Activated naive CD8-positive, alpha-beta T cell treated with anti-CD3 and anti-CD28 coated beads, Interleukin-2, amount 10 ng/mL, durations not matched to agents 7 days and 5 days (primary cell): ENCODE results near the gene MSH3. TPM values are rescaled to one million over a fixed set of nuclear protein-coding genes. Genes with fewer than 3 reads are reported as not detected.
"Not testable (repeated sequence)": the region's sequence is repeated elsewhere in the genome, so short reads cannot be mapped to it uniquely, and the experiment has no call there.

Experiments used
- ATAC-seq: fragments of 150-1000 bp; cut with Tn5 transposase; one replicate; pipeline ENCODE4 v1.10.0; 2021; ENCODE audit warnings: low read depth, moderate library complexity
- POLR2A ChIA-PET: fragments of 350-600 bp; sonication (Branson Sonifier 250); formaldehyde crosslinking; loops from one replicate; lab custom pipeline; 2021; ENCODE audit warnings: antibody characterized with exemption; lab: Charles Lee
- DNase-seq: peaks from one replicate; pipeline ENCODE4 v3.0.0; 2021
- H3K27ac Mint-ChIP-seq: one replicate; pipeline ENCODE4 v1.8.0; 2022; ENCODE audit warnings: mild to moderate bottlenecking, mixed read lengths
- H3K27me3 Mint-ChIP-seq: one replicate; pipeline ENCODE4 v1.8.0; 2022; ENCODE audit warnings: mild to moderate bottlenecking, moderate library complexity, mixed read lengths
- H3K36me3 Mint-ChIP-seq: one replicate; pipeline ENCODE4 v1.8.0; 2021; ENCODE audit warnings: mild to moderate bottlenecking, mixed read lengths
- H3K4me1 Mint-ChIP-seq: one replicate; pipeline ENCODE4 v1.8.0; 2021; ENCODE audit warnings: mixed read lengths
- H3K4me3 Mint-ChIP-seq: one replicate; pipeline ENCODE4 v1.8.0; 2022; ENCODE audit warnings: mild to moderate bottlenecking, moderate library complexity, mixed read lengths
- H3K9me3 Mint-ChIP-seq: one replicate; pipeline ENCODE4 v1.8.0; 2021; ENCODE audit warnings: mixed read lengths
- total RNA-seq, 2 experiments: library from RNA; stranded (reverse); gene quantifications; one replicate each; pipeline ENCODE4 v1.2.3, GENCODE V29; 2021

The MSH3 gene
- total RNA-seq, 2 experiments from 2014 or later: 18.1 to 18.6 TPM

GRCh38 chr5:80722916-80723315 is 68.5 kb downstream of the MSH3 start:
- peaks cover 52% of the 10 kb centered on the region for H3K36me3 Mint-ChIP-seq
- no peak overlapping the region for H3K4me3 Mint-ChIP-seq
- H3K9me3 Mint-ChIP-seq: peaks cover 7% of the 10 kb centered on the region
- no peak for ATAC-seq
- H3K27me3 Mint-ChIP-seq: no peaks in the 10 kb centered on the region
- H3K27ac Mint-ChIP-seq: no peak overlapping the region
- H3K4me1 Mint-ChIP-seq: no peaks in the 10 kb centered on the region
- POLR2A ChIA-PET: no interaction called here
- no peak for DNase-seq

- no peaks in the 10 kb centered on the region for H3K27me3 Mint-ChIP-seq
- H3K9me3 Mint-ChIP-seq: no peaks in the 10 kb centered on the region
- DNase-seq (no peak), ATAC-seq (no peak)
- peaks cover 46% of the 10 kb centered on the region for H3K36me3 Mint-ChIP-seq
- H3K4me1 Mint-ChIP-seq: no peaks in the 10 kb centered on the region
- POLR2A ChIA-PET: no interaction called here
- H3K4me3 Mint-ChIP-seq: no peak overlapping the region
- H3K27ac Mint-ChIP-seq: no peak overlapping the region
Observed at GRCh38 chr5:80725446-80725845, 71.0 kb downstream of the MSH3 start.

- Mint-ChIP-seq H3K9me3 (peaks cover 1% of the 10 kb centered on the region), H3K36me3 (peaks cover 64% of the 10 kb centered on the region), H3K4me3 (no peak overlapping the region), H3K4me1 (peaks cover 8% of the 10 kb centered on the region), H3K27me3 (no peaks in the 10 kb centered on the region), H3K27ac (no peak overlapping the region)
- POLR2A ChIA-PET: no interaction called here
- ATAC-seq (no peak), DNase-seq (no peak)
Observed at GRCh38 chr5:80736730-80737129, 82.3 kb downstream of the MSH3 start.

GRCh38 chr5:80738466-80738865 is 84.0 kb downstream of the MSH3 start:
- POLR2A ChIA-PET: no interaction called here
- no peak for ATAC-seq
- Mint-ChIP-seq H3K4me1 (peaks cover 8% of the 10 kb centered on the region), H3K4me3 (no peak overlapping the region), H3K27me3 (no peaks in the 10 kb centered on the region), H3K27ac (no peak overlapping the region), H3K36me3 (peaks cover 62% of the 10 kb centered on the region), H3K9me3 (no peaks in the 10 kb centered on the region)
- DNase-seq: no peak

GRCh38 chr5:80739057-80739456 is 84.6 kb downstream of the MSH3 start:
- DNase-seq (no peak), ATAC-seq (no peak)
- no peak overlapping the region for H3K27ac Mint-ChIP-seq
- H3K9me3 Mint-ChIP-seq: no peaks in the 10 kb centered on the region
- H3K36me3 Mint-ChIP-seq: peaks cover 60% of the 10 kb centered on the region
- H3K27me3 Mint-ChIP-seq: no peaks in the 10 kb centered on the region
- POLR2A ChIA-PET: no interaction called here
- peaks cover 8% of the 10 kb centered on the region for H3K4me1 Mint-ChIP-seq
- no peak overlapping the region for H3K4me3 Mint-ChIP-seq

- H3K4me3 Mint-ChIP-seq: no peak overlapping the region
- H3K27ac Mint-ChIP-seq: no peak overlapping the region
- H3K36me3 Mint-ChIP-seq: peaks cover 61% of the 10 kb centered on the region
- ATAC-seq (no peak), DNase-seq (no peak)
- POLR2A ChIA-PET: no interaction called here
- H3K27me3 Mint-ChIP-seq: no peaks in the 10 kb centered on the region
- peaks cover 10% of the 10 kb centered on the region for H3K4me1 Mint-ChIP-seq
- H3K9me3 Mint-ChIP-seq: no peaks in the 10 kb centered on the region
Observed at GRCh38 chr5:80739496-80739895, 85.0 kb downstream of the MSH3 start.

- DNase-seq (no peak), ATAC-seq (no peak)
- POLR2A ChIA-PET: interaction anchor here (0.6 kb wide), 1 partner anchor 11 kb away, joined by 4 read pairs; no protein-coding TSS in a partner anchor
- peaks cover 3% of the 10 kb centered on the region for H3K9me3 Mint-ChIP-seq
- no peak overlapping the region for H3K4me3 Mint-ChIP-seq
- H3K27me3 Mint-ChIP-seq: no peaks in the 10 kb centered on the region
- H3K36me3 Mint-ChIP-seq: peaks cover 61% of the 10 kb centered on the region
- no peak overlapping the region for H3K27ac Mint-ChIP-seq
- peaks cover 14% of the 10 kb centered on the region for H3K4me1 Mint-ChIP-seq
Observed at GRCh38 chr5:80739898-80740297, 85.4 kb downstream of the MSH3 start.

- H3K27ac Mint-ChIP-seq, ATAC-seq, H3K9me3 Mint-ChIP-seq, DNase-seq, H3K27me3 Mint-ChIP-seq, H3K4me3 Mint-ChIP-seq: not testable (repeated sequence)
- H3K36me3 Mint-ChIP-seq: peaks cover 63% of the 10 kb centered on the region
- H3K4me1 Mint-ChIP-seq: peaks cover 15% of the 10 kb centered on the region
- POLR2A ChIA-PET: interaction anchor here (0.6 kb wide), 1 partner anchor 12 kb away, joined by 4 read pairs; no protein-coding TSS in a partner anchor
Observed at GRCh38 chr5:80740488-80740887, 86.0 kb downstream of the MSH3 start.

GRCh38 chr5:80740999-80741398 is 86.5 kb downstream of the MSH3 start:
- Mint-ChIP-seq H3K36me3 (peaks cover 64% of the 10 kb centered on the region), H3K9me3 (peaks cover 3% of the 10 kb centered on the region), H3K27me3 (no peaks in the 10 kb centered on the region), H3K4me3 (no peak overlapping the region), H3K4me1 (peaks cover 15% of the 10 kb centered on the region), H3K27ac (peak overlapping the region; percentile 44)
- no peak for ATAC-seq
- no peak for DNase-seq
- POLR2A ChIA-PET: no interaction called here

GRCh38 chr5:80744149-80744548 is 89.7 kb downstream of the MSH3 start:
- ATAC-seq: no peak
- DNase-seq: no peak

GRCh38 chr5:80745490-80745889 is 91.0 kb downstream of the MSH3 start:
- DNase-seq: no peak
- no peak for ATAC-seq
- no peaks in the 10 kb centered on the region for H3K27me3 Mint-ChIP-seq
- POLR2A ChIA-PET: no interaction called here
- no peak overlapping the region for H3K4me3 Mint-ChIP-seq
- H3K9me3 Mint-ChIP-seq: peaks cover 7% of the 10 kb centered on the region
- H3K36me3 Mint-ChIP-seq: peaks cover 79% of the 10 kb centered on the region
- no peak overlapping the region for H3K27ac Mint-ChIP-seq
- H3K4me1 Mint-ChIP-seq: peaks cover 14% of the 10 kb centered on the region

More at GRCh38 chr5:80744149-80744548, 89.7 kb downstream of the MSH3 start:
- Mint-ChIP-seq H3K4me3 (no peak overlapping the region), H3K9me3 (peaks cover 3% of the 10 kb centered on the region), H3K4me1 (peaks cover 13% of the 10 kb centered on the region), H3K36me3 (peaks cover 77% of the 10 kb centered on the region), H3K27me3 (no peaks in the 10 kb centered on the region), H3K27ac (no peak overlapping the region)
- POLR2A ChIA-PET: no interaction called here

GRCh38 chr5:80747922-80748321 is 93.5 kb downstream of the MSH3 start:
- Mint-ChIP-seq H3K36me3 (peaks cover 84% of the 10 kb centered on the region), H3K27me3 (no peaks in the 10 kb centered on the region), H3K27ac (no peak overlapping the region), H3K4me3 (no peak overlapping the region), H3K9me3 (peaks cover 8% of the 10 kb centered on the region), H3K4me1 (peaks cover 9% of the 10 kb centered on the region)
- no peak for DNase-seq
- ATAC-seq: no peak
- POLR2A ChIA-PET: no interaction called here

- DNase-seq (no peak), ATAC-seq (no peak)
- no peak overlapping the region for H3K27ac Mint-ChIP-seq
- H3K9me3 Mint-ChIP-seq: peaks cover 5% of the 10 kb centered on the region
- H3K36me3 Mint-ChIP-seq: peaks cover 60% of the 10 kb centered on the region
- no peaks in the 10 kb centered on the region for H3K27me3 Mint-ChIP-seq
- POLR2A ChIA-PET: no interaction called here
- no peak overlapping the region for H3K4me3 Mint-ChIP-seq
- peaks cover 31% of the 10 kb centered on the region for H3K4me1 Mint-ChIP-seq
Observed at GRCh38 chr5:80752427-80752826, 98.0 kb downstream of the MSH3 start.

- POLR2A ChIA-PET: no interaction called here
- no peak overlapping the region for H3K4me3 Mint-ChIP-seq
- peak overlapping the region; percentile 23 for H3K27ac Mint-ChIP-seq
- H3K9me3 Mint-ChIP-seq: peaks cover 9% of the 10 kb centered on the region
- DNase-seq: no peak
- ATAC-seq: no peak
- no peaks in the 10 kb centered on the region for H3K27me3 Mint-ChIP-seq
- H3K36me3 Mint-ChIP-seq: peaks cover 58% of the 10 kb centered on the region
- H3K4me1 Mint-ChIP-seq: peaks cover 38% of the 10 kb centered on the region
Observed at GRCh38 chr5:80753712-80754111, 99.3 kb downstream of the MSH3 start.
